ENCODE measurements around the gene SLC22A3.
"Not testable (repeated sequence)": the region's sequence is repeated elsewhere in the genome, so short reads cannot be mapped to it uniquely, and the experiment has no call there.

Gene SLC22A3, protein sequence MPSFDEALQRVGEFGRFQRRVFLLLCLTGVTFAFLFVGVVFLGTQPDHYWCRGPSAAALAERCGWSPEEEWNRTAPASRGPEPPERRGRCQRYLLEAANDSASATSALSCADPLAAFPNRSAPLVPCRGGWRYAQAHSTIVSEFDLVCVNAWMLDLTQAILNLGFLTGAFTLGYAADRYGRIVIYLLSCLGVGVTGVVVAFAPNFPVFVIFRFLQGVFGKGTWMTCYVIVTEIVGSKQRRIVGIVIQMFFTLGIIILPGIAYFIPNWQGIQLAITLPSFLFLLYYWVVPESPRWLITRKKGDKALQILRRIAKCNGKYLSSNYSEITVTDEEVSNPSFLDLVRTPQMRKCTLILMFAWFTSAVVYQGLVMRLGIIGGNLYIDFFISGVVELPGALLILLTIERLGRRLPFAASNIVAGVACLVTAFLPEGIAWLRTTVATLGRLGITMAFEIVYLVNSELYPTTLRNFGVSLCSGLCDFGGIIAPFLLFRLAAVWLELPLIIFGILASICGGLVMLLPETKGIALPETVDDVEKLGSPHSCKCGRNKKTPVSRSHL

DNA sequence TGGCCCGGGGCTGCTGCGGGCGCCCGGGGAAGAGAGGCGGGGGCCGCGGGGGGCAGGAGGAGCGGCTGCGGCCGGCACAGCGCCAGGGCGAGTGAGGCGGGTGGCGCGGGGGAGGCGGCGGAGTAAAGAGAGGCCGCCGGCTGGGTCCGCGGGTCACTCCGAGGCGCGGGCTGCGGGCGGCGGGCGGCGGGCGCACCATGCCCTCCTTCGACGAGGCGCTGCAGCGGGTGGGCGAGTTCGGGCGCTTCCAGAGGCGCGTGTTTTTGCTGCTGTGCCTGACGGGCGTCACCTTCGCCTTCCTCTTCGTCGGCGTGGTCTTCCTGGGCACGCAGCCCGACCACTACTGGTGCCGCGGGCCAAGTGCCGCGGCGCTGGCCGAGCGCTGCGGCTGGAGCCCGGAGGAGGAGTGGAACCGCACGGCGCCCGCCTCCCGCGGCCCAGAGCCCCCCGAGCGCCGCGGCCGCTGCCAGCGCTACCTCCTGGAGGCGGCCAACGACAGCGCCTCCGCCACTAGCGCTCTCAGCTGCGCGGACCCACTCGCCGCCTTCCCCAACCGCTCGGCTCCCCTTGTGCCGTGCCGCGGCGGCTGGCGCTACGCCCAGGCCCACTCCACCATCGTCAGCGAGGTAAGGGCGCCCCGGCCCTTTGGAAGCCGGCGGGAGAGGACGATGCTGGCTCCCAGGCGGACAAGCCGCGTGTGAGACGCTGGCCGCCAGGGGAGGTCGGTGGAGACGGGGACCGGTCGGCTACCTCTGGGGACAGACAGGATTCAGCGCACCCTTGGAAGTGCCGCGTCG is at the start of gene SLC22A3:
SLC22A3 (plus strand) TSS at position 156 of the 797 bp plus-strand sequence; CDS start at position 198, 42 bp downstream.
- DNase-seq = no peak

DNA sequence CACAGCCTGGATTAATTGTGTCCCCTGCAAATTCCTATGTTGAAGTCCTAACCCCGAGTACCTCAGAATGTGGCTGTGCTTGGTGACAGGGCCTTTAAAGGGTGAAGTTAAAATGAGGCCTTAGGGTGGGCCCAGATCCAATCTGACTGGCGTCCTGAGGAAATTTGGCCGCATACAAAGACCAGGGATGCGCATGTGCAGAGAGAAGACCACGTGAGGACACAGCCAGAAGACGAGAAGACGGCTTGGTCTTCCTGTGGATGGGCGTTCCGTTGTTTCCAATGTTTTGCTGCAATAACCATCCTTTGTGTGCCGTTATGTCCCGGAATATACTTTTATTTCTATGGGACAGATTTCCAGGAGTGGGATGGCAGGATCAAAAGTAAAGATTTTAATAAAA is 48.6 kb upstream of the SLC22A3 start:
- DNase-seq = no peak

DNA sequence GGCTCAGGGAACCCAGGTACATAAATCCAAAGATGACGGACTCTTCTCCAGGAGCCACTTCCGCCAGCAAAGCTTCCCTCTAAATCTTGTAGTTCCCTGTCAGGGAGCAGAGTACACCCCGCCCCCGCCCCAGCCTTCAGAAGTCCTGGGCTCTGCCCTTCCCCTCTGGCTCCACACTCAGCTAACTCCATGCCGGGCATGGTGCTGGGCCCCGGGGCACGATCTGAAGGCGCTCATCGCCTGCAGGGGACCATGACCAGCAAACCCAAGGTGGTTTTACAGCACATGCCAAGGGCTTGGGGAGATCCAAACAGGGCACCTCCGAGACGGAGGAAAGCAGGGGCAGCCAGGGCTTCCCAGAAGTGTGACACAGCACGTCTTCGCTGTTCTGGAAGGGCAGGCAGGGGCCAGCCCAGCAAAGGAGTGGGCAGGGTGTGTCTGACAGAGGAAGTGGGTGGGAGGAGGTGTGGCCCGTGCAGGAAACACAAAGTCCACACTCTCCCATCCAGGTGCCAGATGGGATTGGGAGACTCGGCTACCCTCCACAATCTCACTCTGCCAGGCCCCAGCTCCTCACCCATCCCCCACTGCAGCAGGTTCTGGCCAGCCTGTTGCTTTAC is 48.0 kb upstream of the SLC22A3 start:
- DNase-seq = no peak

DNA sequence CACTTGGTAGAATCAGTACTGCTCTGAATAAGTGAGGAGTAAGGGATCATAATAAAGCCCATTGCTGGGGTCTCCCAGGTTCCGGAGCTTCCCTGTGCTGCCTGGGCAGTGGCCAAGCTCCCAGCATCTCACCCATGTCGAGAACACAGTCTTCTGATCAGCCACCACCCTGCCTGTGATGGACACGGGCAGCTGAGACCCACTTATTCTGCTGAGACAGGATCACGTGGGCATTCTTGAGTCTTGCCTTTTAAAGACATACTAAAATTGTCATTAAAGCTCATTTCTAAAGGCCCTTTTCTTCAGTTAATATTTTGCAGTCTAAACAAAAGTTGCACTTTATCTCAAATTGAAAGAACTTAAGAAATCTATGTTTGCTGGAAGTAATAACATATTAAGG is 46.8 kb upstream of the SLC22A3 start:
- DNase-seq = no peak

DNA sequence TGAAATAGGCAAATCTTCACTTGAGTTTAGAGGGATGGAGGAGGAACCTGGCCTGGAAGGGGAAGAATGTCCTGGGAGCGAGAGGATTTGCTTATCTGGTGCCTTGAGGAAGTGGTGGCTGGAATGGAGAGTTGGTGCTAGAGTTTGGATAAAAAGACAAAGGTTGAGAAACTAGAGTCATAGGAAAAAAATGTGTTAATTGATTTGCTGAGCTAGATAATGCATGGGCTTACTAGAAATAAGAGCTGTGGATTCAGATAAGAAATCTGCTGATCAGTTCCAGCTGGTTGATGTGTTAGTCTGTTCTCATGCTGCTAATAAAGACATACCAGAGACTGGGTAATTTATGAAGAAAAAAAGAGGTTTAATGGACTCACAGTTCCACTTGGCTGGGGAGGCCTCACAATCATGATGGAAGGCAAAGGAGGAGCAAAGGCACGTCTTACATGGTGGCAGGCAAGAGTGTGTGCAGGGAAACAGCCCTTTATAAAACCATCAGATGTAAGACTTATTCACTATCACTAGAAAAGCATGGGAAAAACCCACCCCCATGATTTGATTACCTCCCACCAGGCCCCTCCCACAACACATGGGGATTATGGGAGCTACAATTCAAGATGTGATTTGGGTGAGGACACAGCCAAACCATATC is 45.6 kb upstream of the SLC22A3 start:
- DNase-seq = not testable (repeated sequence)

DNA sequence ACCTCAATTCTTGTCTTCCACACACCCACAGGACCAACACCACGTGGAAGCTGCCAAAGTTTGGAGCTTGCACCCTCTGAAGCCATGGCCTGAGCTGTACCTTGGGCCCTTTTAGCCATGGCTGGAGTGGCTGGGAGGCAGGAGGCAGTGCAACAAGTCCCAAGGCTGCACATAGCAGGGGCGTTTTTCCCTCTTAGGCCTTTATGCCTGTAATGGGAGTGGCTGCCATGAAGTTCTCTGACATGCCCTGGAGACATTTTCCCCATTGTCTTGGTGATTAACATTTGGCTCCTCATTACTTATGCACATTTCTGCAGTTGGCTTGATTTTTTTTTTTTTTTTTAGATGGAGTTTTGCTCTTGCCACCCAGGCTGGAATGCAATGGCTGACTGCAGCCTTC is 44.4 kb upstream of the SLC22A3 start:
- DNase-seq = no peak

DNA sequence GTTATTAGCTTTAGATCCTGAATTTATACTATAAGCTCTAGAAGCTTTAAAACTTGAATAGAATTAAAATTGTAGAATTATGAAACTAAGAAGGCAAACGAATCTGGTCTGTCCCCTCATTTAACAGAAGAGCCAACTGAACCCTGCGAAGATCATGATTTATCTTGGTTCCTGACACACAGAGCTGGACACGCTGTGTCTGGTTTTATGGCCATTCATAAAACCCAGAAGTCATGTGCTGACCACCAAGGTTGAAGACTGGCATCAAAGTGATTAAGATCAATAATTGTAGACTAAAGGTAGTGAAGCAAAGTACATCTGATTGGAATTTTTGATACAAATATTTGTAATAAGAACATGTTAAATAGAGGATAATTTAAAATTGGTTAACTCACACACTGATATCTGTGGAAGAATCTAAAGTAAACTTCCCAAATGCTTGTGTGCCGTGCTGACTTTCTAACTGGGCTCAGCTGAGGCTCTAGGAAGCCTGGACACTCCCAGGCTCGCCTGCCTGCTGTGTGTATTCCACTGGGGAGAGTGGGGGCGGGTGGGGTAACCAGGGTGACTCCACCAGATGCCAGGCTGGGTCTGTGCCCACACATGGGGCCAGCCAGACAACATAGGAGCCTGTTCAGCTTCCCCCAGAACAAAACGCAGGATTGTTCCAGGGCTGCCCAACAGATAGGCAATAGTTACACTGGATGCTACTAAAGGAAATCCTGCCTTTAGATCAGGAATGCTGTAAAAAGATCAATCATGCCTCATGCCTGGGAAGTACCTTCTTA is 42.1 kb upstream of the SLC22A3 start:
- no peak for DNase-seq

DNA sequence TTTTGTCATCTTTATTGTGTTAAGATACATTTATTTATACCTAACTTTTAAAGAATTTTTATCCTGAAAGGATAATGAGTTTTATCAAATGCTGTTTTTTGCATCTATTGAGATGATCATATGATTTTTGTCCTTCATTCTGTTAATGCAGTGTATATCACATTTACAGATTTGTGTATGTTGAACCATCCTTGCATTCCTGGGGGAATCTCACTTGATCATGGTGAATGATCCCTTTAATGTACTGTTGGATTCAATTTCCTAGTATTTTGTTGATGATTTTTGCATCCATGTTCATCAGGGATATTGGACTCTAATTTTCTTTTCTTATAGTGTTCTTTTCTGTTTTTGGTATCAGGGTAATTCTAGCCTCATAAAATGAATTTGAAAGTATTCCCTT is 38.5 kb upstream of the SLC22A3 start:
- DNase-seq = no peak

DNA sequence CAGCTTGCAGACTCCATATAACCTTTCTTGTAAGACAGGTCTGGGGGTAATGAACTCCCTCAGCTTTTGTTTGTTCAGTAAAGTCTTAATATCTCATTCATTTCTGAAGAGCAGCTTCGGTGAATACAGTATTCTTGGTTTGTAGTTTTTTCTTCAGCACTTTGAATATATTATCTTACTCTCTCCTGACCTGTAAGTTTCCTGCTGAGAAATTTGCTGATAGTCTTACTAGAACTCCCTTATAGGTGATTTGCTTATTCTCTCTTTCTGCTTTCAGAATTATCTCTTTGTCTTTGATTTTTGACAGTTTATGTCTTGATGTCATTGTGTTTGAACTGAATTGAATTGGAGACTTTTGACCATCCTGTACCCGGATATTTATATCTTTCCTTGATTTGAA is 35.3 kb upstream of the SLC22A3 start:
- DNase-seq = no peak

DNA sequence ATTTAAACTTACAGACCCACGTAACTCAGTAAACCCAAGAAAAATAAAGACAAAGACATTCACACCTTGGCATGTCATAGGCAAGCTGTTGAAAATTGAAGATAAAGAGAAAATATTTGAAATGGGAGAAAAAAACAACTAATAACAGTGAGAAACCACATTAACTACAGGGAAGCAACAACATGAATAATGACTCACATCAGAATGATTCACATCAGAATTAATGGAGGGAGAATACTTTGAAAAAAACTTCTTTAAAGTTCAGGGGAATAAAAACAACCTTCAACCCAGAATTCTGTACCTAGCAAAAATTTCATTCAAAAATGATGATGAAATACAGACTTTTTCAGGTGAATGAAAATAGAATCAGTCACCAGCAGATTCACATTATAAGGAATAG is 32.9 kb upstream of the SLC22A3 start:
- DNase-seq = no peak

DNA sequence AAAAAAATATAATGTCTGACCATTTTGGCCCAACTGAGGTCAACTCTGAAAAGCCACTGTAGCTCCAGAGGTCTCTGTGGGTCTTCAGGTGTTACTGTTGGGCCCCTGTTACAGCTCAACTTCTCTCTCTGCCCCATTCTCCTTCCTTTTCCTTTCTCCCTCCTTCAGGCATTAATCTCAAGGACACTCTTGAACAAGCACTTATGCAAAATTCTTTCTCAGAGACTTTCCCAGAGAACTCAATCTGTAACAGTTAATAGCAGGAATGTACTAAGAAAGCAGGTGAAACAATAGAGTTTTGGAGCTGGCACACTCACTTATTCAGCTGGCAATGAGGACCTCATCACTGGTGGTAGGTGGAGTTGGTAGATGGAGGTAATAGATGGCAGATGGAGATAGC is 31.9 kb upstream of the SLC22A3 start:
- no peak for DNase-seq

DNA sequence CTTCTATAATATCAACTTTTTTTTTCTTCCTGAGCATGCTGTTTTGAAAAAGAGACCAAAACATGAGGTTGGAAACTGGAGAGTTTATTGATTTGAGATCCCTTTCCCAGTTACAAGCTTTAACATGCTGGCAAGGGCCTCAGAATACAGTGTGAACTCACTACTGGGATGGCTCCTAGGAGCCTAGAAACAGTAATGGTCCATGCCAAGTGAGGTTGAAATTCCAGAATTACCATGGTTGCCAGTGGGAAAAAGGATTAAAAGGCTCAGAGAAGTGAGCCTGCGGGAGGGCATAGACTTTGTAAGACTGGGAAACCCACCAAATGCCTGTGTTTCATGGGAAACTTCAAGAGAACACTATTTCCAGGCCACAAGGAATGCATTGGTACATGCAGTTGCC is 28.9 kb upstream of the SLC22A3 start:
- DNase-seq = no peak

DNA sequence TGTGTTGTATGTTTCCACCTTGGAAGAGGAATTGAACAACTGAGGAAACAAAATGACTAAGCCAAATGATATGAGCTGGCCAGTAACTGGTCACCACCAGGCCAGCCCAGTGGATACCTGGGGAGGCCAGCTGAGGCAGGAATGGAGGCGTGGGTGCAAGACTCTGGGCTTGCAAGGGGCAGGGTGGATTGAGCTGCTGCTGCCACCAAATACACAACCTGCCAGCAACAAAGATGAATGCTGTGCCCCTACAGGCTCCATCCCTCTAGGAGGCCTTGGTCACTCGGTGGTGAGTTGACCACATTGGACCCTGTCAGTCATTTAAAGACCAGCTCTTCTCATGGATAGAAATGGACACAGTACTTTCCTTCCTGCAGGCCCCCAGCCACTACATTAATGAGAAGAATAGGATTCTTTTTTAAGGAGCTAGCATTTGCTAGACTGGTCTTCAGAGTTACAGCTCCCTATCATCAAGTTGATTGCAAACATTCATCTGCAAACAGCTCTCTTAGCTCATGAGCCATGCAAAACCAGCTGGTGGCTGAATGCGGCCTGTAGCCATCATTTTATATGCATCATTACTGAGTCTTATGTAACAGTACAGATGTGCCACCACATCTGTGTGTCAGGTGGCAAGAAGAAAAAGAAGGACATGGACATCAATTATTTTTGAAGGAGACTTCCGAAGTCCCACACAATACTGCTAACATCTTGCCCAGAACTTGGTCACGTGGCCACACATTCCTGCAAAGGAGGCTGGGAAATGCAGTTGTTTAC is 26.3 kb upstream of the SLC22A3 start:
- DNase-seq = no peak

DNA sequence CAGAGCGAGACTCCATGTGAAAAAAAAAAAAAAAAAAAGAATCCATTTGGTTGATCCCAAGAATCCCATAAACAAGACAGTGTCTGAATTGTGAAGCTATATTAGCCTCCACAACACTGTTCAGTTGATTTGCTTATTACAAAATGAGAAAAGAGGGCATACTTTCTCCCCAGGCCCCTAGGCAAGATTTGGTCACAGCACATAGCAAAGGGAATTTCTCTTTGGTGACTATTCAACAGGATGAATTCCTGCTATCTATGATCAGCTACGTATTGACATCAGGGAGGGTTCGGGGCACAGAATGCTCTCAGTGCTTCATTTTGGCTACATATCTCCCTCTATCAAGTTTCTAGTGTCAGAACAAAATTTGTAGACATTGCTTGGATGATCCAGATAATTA is 20.2 kb upstream of the SLC22A3 start:
- DNase-seq = no peak

DNA sequence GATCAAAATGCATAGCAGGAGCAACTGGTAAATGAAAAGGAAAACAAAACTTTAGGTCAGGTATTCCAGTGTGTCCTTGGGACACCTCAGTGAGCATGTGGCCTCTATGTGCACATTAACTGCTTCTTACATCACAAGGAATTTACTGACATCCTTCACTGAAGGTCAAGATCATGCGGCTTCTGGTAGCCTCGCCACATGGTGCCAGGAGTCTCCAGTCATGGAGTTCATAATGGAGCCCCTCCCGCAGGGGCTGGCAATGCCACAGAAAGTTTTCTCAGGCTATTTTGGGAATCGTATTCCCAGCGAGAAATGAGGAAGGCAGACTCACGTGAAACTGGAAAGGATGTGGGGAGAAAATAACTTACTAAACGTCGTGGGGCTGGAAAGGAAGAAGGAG is 19.7 kb upstream of the SLC22A3 start:
- no peak for DNase-seq

DNA sequence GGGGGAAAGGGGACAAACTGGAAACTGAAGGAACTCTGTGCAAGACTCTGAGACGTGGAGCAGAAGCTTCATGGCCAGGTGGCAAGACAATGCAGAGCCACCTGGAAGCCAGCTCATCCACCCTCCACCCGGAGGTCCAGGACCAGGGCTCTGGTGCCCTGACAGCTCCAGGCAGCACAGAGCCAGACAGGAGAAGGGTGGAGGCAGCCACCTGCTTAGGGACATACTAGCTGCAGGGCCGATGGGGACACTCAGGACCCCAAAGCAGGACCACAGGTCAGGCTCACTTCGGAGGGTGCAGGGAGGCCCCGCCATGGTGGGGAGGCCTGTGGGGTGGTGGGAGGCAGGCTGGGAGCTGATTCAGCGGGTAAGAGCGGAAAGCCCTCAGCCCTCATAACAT is 19.0 kb upstream of the SLC22A3 start:
- DNase-seq = no peak

DNA sequence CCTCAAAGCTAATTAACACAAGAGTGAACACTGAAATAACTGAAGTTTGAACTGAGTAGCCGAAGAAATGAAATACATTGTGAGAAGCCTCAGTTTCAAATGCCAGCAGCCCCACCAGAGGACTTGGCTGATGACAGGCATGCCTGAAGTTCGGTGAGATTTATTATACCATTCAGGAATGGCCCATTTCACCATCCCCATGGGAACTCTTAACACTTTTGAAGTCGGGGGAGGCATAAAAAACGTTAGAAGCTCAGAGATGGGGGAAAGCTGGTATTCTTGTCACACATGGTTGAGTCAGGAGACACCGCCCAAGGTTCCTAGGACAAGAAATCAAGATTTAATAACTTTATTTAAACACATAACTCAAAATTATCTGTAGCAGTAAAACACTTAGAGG is 17.6 kb upstream of the SLC22A3 start:
- no peak for DNase-seq

DNA sequence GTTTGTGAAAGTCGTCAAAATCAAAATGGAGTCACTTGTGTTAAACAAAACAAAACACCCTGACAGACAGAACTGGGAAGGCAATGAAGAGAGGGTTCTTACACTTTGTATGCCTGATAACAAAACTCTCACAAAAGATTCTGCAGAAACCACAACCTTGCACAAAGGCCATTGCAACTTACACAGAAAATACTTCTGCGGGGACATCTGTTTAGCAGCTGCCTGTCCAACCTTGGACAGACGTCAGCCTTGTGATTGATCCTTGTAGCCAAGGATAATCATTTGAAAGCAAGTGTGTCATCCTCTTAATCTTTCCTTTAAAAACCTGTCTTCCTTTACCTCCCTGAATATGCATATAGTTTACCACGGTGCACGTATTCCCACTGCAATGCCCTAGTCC is 17.0 kb upstream of the SLC22A3 start:
- no peak for DNase-seq

DNA sequence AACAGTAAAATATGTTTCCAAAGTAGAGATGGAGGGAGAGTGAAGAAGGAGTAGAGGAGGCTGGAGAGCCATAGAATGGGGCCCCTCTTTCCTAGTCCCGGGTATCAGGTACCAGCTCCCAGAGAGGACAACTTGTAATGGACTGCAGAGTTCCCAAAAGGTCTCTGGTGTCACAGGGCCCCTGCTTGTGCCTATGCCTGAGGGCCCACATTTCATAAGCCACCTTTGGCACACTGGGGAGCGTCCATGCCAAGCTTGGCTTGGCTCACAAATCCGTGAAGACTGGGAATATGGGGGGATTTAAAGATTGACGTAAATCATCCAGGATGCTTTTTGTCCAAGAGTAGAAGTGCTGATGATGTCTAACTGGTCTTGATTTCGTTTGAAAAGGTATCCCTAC is 16.4 kb upstream of the SLC22A3 start:
- DNase-seq = no peak

DNA sequence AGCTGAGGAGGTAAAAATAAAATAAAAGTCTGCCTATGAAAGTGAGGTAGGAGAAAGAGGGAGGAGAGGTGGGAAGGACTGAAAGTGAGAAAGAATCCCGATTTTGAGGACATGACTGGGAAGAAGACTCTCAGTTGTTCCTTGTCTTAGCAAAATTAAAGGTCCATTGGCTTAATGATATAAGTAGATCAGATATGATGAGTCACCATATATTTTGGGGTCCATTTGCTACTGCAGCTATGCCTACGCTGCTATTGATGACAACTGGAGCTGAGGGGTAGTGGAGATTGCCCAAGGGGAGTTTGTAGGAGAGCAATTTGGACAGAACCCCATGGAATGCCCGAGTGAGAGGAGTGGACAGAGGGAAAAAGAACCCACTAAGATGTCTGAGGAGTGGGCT is 15.1 kb upstream of the SLC22A3 start:
- no peak for DNase-seq

DNA sequence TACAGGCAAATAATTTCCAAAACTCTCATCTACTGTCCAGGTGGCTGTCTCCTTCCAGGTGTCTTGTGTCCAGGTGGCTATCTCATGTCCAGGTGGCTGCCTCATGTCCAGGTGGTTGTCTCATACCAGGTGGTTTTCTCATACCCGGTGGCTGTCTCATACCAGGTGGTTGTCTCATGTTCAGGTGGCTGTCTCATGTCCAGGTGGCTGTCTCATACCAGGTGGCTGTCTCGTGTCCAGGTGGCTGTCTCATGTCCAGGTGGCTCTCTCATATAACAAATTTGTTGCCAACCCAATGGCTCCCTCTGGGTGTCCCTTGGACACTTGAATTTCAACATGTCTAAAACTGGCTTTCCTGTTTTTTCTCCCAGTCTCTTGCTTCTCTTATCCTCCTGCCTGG is 14.3 kb upstream of the SLC22A3 start:
- no peak for DNase-seq

Data from OCI-M1 (cell line).